AG09309 (cell line): Measurements from ENCODE around the gene CNTN4.

Experiments
- DNase-seq: peaks from one replicate; pipeline ENCODE4 v3.0.0-alpha.2; 2010; ENCODE audit warnings: low read depth
- H3K4me3 ChIP-seq: 2 replicates; pipeline ENCODE4 v1.5.1; 2011; ENCODE audit warnings: mild to moderate bottlenecking, low read depth, low read length, moderate library complexity; ENCODE audit not compliant: control insufficient read depth
- TF ChIP-seq, protein P1 (sequence below): IDR thresholded peaks from 2 replicates; pipeline ENCODE4 v1.5.1; 2011; ENCODE audit warnings: mild to moderate bottlenecking, low read depth, low read length, inconsistent platforms; ENCODE audit not compliant: insufficient read depth, control insufficient read depth; ENCODE audit errors: missing control alignments

Gene CNTN4

DNA sequence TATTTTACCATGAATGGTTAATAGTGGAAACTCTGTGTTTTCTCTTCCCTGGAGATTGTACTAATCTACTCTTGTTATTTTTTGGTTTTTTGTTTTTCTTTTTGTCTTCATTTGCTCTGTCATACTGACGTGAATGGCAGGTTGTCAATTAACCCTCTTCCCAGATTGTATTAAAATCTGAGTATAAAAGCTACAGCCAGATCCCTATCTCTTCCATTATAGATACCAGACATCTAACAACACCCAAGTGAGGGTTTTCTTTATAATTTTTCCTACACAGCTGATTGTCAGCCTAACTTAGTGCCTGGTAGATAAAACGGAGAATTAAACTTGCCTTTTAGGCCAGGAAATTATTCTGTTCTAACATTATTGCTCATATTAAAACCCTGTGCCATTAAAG lies 848.9 kb downstream of the CNTN4 start:
- DNase-seq = no peak
- TF ChIP-seq, protein P1, sequence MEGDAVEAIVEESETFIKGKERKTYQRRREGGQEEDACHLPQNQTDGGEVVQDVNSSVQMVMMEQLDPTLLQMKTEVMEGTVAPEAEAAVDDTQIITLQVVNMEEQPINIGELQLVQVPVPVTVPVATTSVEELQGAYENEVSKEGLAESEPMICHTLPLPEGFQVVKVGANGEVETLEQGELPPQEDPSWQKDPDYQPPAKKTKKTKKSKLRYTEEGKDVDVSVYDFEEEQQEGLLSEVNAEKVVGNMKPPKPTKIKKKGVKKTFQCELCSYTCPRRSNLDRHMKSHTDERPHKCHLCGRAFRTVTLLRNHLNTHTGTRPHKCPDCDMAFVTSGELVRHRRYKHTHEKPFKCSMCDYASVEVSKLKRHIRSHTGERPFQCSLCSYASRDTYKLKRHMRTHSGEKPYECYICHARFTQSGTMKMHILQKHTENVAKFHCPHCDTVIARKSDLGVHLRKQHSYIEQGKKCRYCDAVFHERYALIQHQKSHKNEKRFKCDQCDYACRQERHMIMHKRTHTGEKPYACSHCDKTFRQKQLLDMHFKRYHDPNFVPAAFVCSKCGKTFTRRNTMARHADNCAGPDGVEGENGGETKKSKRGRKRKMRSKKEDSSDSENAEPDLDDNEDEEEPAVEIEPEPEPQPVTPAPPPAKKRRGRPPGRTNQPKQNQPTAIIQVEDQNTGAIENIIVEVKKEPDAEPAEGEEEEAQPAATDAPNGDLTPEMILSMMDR = no peak

DNA sequence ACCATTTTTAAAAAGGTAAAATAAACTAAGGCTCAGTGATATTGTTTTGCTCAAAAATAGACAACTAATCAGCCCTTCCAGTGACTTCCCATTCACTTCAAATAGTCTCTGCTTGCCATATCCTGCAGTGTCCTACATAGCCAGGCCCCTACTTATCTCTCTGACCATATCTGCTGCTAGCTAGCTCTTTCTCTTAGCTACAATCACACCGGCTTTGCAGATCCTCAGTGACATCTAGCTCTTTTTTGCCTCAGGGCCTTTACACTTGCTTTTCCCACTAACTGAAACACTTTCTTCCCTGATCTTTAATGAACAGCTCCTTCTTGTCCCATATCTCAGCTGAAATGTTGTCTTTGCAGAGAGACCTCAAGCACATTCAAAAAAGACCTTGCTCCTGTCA lies 850.2 kb downstream of the CNTN4 start:
- no peak for DNase-seq
- no peak overlapping the region for H3K4me3 ChIP-seq
- TF ChIP-seq, protein P1 = no peak

More for the DNA sequence above, 848.9 kb downstream of the CNTN4 start:
- H3K4me3 ChIP-seq = no peak overlapping the region

DNA sequence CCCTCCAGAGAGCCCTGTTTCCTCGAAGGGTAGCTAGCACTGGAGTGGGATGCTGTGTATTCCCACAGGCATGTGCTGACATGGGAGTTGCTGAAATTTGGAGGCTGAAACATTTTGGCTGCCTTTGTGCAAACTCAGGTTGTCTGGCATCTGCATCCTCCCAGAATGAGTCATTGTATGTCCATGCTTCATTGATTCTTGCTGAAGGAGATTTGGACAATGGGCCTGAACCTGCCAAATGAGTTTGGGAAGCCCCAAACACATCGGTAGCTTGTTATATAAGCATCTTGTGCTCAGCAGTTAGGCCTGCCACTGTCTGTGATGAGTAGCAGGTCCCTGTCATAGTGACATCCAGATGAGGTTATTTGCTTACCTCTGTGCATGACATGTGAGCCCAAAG lies 851.5 kb downstream of the CNTN4 start:
- no peak for DNase-seq
- no peak overlapping the region for H3K4me3 ChIP-seq
- TF ChIP-seq, protein P1 = no peak

DNA sequence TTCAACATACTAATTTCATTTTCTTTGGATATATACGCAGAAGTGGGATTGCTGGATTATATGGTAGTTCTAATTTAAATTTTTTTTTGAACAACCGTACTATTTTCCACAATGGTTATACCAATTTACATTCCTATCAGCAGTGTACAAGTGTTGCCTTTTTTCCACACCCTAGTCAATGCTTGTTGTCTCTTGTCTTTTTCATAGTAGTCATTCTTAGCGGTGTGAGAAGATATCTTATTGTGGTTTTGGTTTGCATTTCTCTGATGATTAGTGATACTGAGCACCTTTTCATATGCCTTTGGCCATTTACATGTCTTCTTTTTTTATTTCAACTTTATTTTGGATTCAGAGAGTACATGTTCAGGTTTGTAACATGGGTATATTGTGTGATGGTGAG lies 858.4 kb downstream of the CNTN4 start:
- no peak for DNase-seq
- H3K4me3 ChIP-seq = no peak overlapping the region
- TF ChIP-seq, protein P1 = no peak

DNA sequence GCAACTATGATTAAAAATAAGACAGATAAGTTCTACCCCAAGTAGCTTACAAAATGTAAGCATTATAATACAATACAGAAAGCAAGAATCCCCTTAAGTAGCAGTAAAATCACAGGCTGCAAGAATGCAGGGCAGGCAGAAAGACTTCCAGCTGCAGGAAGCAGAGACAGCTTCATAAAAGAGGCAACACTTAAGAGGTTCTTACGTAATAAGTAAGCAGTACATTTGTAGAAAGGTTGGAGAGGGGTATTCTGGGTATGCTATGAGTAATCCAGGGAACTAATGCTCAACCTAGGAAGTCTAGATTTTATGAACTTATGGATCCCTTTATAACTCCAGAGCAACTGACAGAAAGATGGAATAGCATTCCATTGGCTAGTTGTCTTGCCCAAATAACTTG lies 859.9 kb downstream of the CNTN4 start:
- no peak overlapping the region for H3K4me3 ChIP-seq
- no peak for DNase-seq
- TF ChIP-seq, protein P1 = no peak

DNA sequence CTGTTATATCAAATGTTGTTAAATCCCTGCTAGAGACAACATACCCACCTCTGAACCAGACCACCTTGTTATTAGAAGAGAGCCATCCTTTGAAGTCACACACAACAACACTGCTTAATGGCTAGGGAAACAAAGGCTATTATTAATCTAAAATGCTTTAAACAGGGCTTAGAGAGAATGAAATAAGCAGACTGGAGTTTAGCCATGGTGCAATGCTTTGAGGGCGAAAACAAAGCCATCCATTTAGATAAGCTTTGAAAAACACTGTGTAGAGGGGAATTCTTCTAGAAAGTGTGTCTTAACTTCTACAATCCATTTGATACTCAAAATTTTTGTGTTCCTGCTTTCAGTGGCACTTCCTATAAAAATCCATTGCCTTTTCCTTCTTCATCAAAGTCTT lies 862.9 kb downstream of the CNTN4 start:
- H3K4me3 ChIP-seq = no peak overlapping the region
- TF ChIP-seq, protein P1 = no peak
- DNase-seq = no peak

DNA sequence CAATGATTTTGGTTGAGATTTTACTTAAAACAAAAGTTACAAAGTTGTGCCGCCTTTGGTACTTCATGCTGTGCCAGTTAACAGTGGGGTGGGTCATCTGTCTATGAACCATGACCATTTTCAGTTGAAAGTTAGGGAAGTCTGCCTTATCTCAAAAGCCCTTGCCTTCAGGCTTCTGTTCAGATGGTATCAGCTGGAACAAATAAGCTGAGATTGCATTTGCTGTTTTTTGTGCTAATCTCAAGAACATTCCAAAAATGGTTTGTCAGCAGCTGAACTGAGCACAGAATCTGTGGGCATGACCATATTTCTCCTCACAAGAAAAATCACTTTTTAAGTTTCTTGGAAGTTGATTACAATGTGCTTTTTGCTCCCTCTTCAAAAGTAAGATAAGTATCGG lies 869.2 kb downstream of the CNTN4 start:
- TF ChIP-seq, protein P1 = no peak
- no peak for DNase-seq

More for the DNA sequence above, 869.2 kb downstream of the CNTN4 start:
- no peak overlapping the region for H3K4me3 ChIP-seq
